AG08396 (cell line): ENCODE results near the gene FGF14.
"Not testable (repeated sequence)": the region's sequence is repeated elsewhere in the genome, so short reads cannot be mapped to it uniquely, and the experiment has no call there.

Experiments used
- DNase-seq: peaks from one replicate; pipeline ENCODE4 v3.0.0; 2012; ENCODE audit warnings: low spot score, mixed read lengths

FGF14 gene

DNA sequence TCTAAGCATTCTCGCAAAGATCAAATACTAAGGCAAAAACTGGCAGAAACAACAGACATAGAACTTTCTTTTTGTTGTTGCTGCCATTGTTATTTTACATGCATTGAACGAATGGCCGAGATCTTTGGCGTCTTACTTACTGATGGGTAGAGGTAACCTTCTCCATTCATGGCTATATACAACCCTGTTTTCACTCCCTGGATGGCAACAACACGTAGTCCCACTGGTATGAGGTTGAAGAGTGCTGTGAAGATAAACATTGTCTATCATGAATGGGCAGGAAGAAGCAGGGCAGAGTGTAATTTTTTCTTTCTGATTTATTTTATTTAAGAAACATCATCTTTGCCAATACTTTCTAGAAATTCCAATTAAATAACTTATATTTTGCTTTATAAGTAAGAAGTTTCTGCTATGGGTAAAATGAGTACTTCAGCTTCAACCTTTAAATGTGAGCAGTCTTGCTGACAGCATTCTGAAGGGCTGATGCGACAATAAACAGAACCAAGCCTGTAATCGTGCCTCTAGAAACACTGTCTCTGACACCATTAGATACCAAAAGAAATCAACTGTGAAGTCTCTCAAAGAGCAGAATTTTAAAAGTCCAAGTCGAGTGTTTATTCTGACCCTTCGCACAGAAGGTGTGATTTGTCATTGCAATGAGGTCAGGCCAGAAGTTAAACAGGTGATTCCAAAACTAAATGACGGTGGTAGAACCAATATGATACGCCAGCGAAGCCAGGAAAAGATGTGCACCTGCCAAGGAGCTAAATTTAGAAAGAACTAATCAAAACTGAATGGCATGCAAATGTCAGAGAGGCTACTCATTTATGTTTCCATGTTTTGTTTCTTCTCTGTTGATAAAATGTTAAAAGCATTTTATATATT is 533.0 kb downstream of the FGF14 start:
- DNase-seq, result no peak

- no peak for DNase-seq
Measured at GRCh38 chr13:101866889-101867581, 534.8 kb downstream of the FGF14 start.

GRCh38 chr13:101858860-101859259 is 543.0 kb downstream of the FGF14 start:
- no peak for DNase-seq

GRCh38 chr13:101846701-101847100 is 555.1 kb downstream of the FGF14 start:
- DNase-seq, result no peak

- DNase-seq, result no peak
Measured at GRCh38 chr13:101846249-101846648, 555.6 kb downstream of the FGF14 start.

DNA sequence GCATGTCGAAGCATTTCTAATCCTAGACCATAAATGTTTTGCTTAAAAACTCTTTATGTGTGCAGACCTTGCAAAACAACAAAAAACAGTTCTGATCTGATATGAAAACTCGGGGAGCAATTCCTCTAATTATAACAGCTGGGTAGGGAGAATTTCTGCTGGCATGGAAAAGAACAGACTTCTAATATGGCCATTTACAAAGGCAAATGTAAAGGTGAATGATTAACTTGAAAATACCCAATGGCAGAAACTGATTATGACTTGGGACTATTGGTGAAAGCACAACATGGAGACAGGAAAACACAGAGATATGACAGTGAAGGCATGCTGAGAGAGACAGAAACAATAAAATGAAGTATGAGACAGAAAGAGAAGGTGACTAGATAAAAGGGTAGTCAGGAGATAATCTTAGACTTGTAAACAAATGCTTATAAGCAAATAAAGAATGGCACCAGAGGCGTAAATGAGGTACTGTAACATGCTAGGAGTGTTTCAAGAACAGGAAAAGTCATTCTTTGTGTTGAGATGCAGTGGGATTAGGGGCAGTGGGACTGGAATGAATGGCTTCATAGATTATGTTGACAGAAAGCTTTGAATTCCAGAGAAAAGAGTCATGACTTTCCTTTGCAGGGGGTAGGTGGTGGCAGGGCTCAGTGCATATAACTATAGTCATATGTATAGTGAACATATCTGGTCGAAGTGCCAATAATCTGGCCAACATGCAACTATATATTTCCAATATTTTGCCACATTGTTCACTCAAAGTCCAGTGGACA is 556.4 kb downstream of the FGF14 start:
- no peak for DNase-seq

GRCh38 chr13:101841698-101842097 is 560.1 kb downstream of the FGF14 start:
- no peak for DNase-seq

DNA sequence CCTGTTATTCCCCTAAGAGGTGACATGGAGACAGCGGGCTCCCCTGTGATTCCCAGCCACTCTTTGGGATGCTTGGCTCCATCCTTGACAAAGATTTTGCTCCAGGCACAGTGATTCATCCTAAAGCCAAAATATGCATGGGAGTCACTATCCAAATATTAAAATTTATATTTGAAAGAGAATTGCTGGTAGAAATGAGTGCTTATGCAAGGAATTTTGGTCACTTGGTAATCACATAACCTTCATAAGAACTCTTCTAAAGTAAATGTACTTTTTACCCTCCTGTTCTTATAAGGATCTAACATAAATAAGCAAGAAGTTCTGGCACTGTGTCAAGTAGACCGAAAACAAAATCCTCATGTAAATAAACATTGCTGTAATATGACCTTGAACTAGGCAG is 563.5 kb downstream of the FGF14 start:
- DNase-seq, result no peak

GRCh38 chr13:101837778-101838177 is 564.1 kb downstream of the FGF14 start:
- DNase-seq, result not testable (repeated sequence)

GRCh38 chr13:101837288-101837687 is 564.6 kb downstream of the FGF14 start:
- DNase-seq, result no peak

DNA sequence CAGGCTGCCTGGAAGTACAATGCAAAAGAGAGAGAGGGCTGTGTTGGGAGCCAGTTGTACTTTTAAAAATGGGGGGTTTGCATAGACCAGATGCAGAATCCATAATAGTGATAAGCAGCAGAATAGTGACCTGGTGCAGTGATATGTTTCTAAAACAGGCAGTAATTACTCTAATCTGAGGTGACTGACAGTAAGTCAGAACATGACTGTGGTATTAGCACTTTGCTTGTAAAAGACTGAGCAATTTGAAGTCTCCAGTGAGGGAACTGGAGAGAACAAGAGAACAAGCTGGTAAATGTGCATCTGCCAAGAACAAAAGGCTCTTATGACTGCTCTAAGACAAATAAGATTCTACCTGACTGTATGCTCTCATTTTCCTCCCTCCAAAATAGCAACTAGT is 565.9 kb downstream of the FGF14 start:
- no peak for DNase-seq

- no peak for DNase-seq
Measured at GRCh38 chr13:101833671-101834070, 568.2 kb downstream of the FGF14 start.

GRCh38 chr13:101830035-101830434 is 571.8 kb downstream of the FGF14 start:
- no peak for DNase-seq

DNA sequence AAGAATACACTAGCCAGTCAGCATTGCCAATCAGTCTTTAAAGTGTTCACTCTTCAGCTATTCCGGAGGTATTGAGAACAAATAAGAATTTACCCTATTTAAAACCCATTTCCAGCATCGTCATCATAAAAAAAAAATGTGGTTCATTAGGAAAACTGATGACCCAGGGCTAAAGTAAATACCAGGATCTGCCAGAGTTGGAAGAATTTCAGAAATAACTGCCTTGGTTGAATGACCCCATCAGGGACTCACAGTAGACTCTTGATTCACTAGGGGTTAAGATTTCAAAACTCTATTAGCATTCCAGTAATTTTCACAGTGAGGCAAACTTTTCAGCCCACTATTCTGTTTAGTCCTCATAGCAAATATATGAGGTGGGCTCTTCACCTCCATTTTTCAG is 572.4 kb downstream of the FGF14 start:
- DNase-seq, result no peak

- DNase-seq, result no peak
Measured at GRCh38 chr13:101828119-101828518, 573.7 kb downstream of the FGF14 start.

DNA sequence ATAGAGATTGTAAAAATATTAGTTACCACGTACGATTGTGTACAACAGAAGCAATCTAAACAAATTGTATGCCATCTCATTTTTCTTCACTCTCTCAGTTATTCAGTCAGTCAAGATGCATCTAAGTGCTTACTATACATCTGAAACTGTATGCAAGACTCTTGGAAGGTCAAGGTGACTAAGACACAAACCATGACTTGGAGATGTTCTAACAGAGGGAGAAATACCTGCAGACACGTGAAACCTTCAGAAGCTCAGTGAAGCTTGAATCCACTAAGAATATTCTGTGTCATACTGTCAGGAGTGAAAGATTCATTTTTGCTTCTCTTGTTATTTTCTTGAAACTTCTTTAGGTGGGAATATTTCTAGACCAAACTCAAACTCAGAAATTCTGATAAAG is 584.0 kb downstream of the FGF14 start:
- DNase-seq, result no peak

DNA sequence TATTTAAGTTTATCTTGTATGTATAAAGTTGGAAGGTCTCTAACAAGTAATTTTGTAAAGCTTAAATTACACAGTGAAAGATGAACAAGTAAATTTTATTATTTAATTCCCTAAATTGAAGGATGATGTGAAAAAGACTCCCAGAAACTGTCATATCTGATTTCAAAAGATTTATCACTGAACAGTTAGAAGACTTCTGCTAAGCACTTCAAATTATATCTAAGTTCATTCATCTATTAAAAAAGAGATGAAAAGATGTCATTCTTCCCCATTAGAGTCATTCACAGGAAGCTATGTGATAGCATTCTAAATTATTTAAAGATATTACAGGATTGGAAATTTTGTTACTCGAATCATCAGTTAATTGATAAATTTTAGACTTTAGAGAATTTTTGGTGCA is 590.0 kb downstream of the FGF14 start:
- no peak for DNase-seq

GRCh38 chr13:101811284-101811839 is 590.5 kb downstream of the FGF14 start:
- DNase-seq, result no peak

DNA sequence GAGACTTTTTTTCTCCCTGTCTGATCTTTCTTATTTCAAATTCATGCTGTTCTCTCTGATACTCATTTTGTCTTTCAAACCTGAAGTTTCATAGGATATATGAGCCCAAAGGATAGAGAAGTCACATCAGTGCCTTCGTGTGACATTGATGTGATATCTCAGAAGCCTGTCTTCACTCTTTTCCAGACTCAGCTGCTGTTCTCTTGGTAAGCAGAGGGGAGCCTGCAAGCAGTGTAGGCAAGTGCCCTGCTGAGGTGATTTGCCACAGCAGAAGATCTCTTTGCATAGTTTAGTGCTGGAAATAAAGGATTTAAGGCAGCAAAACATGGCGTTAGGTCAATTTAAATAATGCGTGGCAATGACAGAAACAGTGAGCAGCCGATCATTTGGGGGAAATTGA is 602.7 kb downstream of the FGF14 start:
- DNase-seq, result no peak

GRCh38 chr13:101798437-101798836 is 603.4 kb downstream of the FGF14 start:
- no peak for DNase-seq

GRCh38 chr13:101795460-101795859 is 606.4 kb downstream of the FGF14 start:
- DNase-seq, result no peak

DNA sequence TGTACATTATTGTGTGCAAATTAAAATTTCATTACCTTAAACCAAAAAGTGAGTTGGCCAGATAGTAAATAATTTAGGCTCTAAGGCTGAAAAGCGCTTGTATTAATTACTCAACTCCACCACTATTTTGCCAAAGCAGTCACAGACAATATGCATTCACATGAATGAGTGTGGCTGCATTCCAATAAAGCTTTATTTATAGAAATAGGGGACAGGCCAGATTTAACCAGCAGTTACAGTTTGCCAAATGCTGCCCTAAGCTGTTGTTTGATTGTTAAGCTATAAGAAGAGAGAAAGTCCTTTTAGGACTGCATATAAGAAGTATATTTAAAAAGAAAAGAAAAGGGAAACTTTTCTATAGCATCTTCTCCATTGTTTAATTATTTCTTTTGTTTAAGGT is 606.8 kb downstream of the FGF14 start:
- no peak for DNase-seq
